Ovary (tissue), 3 donors: Measurements from ENCODE around the gene MAIP1.

Experiments used
- CTCF ChIP-seq, 3 donors: fragments of 450-650 bp in 2 of 3; fragments of 200-600 bp in 1 of 3; IDR thresholded peaks; one replicate each; pipeline versions ENCODE4 v1.5.1 to v1.8.0; 2016 to 2022; ENCODE audit warnings: antibody characterized with exemption in 3 of 3, mild to moderate bottlenecking in 1 of 3
- POLR2A ChIP-seq: fragments of 450-650 bp; IDR thresholded peaks from one replicate; pipeline ENCODE4 v1.6.1; 2017; ENCODE audit warnings: antibody characterized with exemption, mild to moderate bottlenecking, moderate library complexity
- donor health status: DM: no; HTN: no; CAD: no.

GRCh38 chr2:199950396-199950795 is 5.0 kb upstream of the MAIP1 start:
- TF ChIP-seq CTCF (IDR thresholded peaks at IDR 0.05) (no peak), POLR2A (no peak)
